Measurements from ENCODE around the gene PFDN6. TPM values are rescaled to one million over a fixed set of nuclear protein-coding genes. Genes with fewer than 3 reads are reported as not detected.

Gene PFDN6
- total RNA-seq, 1 experiment from 2014 or later, result 95.7 TPM

GRCh38 chr6:33299237-33299944 is 10.0 kb downstream of the PFDN6 start (continued):
- TF ChIP-seq HMGXB4 (CRISPR knock-in tag; IDR thresholded peaks at IDR 0.05) (peak; percentile 82), ATF3 (CRISPR knock-in tag; conservative IDR thresholded peaks at IDR 0.05) (no peak), ZNF671 (CRISPR knock-in tag; IDR thresholded peaks at IDR 0.05) (no peak), GRHL2 (CRISPR knock-in tag; IDR thresholded peaks at IDR 0.05; ENCODE audit: insufficient replicate concordance, severe bottlenecking) (no peak), TEAD1 (CRISPR knock-in tag; IDR thresholded peaks at IDR 0.05) (no peak), AR (CRISPR knock-in tag; IDR thresholded peaks at IDR 0.05) (no peak), MLX (CRISPR knock-in tag; IDR thresholded peaks at IDR 0.05) (no peak), ZSCAN18 (CRISPR knock-in tag; IDR thresholded peaks at IDR 0.05) (no peak), ZNF425 (CRISPR knock-in tag; conservative IDR thresholded peaks at IDR 0.05) (no peak), CBFB (CRISPR knock-in tag; IDR thresholded peaks at IDR 0.05; ENCODE audit: low read depth) (no peak), CTCF (IDR thresholded peaks at IDR 0.05) (peak; percentile 56), ZNF263 (CRISPR knock-in tag; IDR thresholded peaks at IDR 0.05; ENCODE audit: low read depth) (no peak), TP53 (CRISPR knock-in tag; IDR thresholded peaks at IDR 0.05) (no peak), PRRX2 (CRISPR knock-in tag; IDR thresholded peaks at IDR 0.05) (no peak), ZMAT4 (CRISPR knock-in tag; IDR thresholded peaks at IDR 0.05) (no peak), SOX15 (CRISPR knock-in tag; IDR thresholded peaks at IDR 0.05) (no peak), GABPB1 (CRISPR knock-in tag; IDR thresholded peaks at IDR 0.05) (no peak; the same call in 1 of the 2 replicates), ESRRA (CRISPR knock-in tag; IDR thresholded peaks at IDR 0.05; ENCODE audit: borderline replicate concordance) (peak; percentile 31; the same call in 1 of the 2 replicates), NR2C2 (CRISPR knock-in tag; IDR thresholded peaks at IDR 0.05) (no peak), USF2 (CRISPR knock-in tag; IDR thresholded peaks at IDR 0.05) (no peak), ATF1 (CRISPR knock-in tag; IDR thresholded peaks at IDR 0.05) (no peak), ATF6 (CRISPR knock-in tag; IDR thresholded peaks at IDR 0.05) (no peak)
